Measurements from ENCODE around the gene GRB10. TPM values are rescaled to one million over a fixed set of nuclear protein-coding genes. Genes with fewer than 3 reads are reported as not detected.

Gene GRB10
- total RNA-seq, 1 donor from 2014 or later, result 51.8 TPM

DNA sequence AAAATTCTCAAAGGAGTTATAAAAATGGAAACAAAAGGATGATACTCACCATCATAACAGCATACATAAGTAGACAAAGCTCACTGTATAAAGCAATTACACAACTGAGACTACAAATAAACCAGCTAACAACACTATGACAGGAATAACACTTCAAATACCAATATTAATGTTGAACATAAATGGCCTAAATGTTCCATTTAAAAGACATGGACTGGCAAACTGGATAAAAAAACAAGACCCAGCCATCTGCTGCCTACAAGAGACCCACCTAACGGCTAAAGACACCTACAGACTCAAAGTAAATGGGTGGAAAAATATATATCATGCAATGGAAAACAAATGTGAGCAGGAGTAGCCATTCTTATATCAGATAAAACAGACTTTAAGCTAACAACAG is 148.3 kb downstream of the GRB10 start:
- intact Hi-C loops (cut with DNase I), result no loop called here
- no peak for DNase-seq (ENCODE audit: low spot score)

DNA sequence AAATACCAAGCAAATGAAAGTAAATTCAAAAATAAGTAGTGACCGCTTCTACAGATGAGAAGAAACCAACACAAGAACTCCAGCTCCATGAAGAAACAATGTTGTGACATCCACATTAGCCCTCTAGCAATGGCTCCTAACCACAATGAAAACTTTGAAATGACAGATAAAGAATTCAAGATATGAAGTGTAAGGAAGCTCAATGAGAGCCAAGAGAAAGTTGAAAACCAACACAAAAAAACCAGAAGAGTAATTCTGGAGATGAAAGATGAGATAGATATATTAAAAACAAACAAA is 149.3 kb downstream of the GRB10 start:
- intact Hi-C loops (cut with DNase I), result no loop called here
- DNase-seq (ENCODE audit: low spot score), result no peak

GRCh38 chr7:50632561-50633413 is 149.9 kb downstream of the GRB10 start:
- intact Hi-C loops (cut with DNase I), result no loop called here
- DNase-seq (ENCODE audit: low spot score), result no peak

- no peak for DNase-seq (ENCODE audit: low spot score)
- intact Hi-C loops (cut with DNase I), result no loop called here
These were observed 151.1 kb downstream of the GRB10 start for GRCh38 chr7:50631639-50632038.

DNA sequence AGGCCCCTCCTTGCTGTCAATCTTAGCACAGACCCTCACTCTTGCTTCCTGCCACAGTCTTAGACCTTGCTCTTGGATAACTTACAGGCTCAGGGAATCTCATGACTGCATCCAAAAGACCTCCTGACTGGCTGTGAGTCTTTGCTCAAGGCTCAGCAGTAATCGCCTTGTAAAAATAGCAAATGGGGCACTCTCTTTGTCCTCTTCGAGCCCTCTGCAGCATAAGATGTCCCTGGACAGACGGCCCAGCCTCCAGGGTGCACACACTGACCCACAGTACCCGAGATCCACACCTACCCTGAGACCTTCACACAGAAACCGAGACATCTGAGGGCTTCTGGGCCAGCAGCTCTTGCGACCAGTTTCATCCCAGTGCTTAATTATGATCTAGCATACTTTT is 151.6 kb downstream of the GRB10 start:
- intact Hi-C loops (cut with DNase I), result no loop called here
- DNase-seq (ENCODE audit: low spot score), result no peak

GRCh38 chr7:50629238-50629901 is 153.3 kb downstream of the GRB10 start:
- intact Hi-C loops (cut with DNase I), result loop anchor here (10.0 kb wide), 1 partner anchor 515 kb away; no protein-coding TSS in a partner anchor
- DNase-seq (ENCODE audit: low spot score), result no peak

GRCh38 chr7:50628434-50629084 is 154.1 kb downstream of the GRB10 start:
- DNase-seq (ENCODE audit: low spot score), result no peak
- intact Hi-C loops (cut with DNase I), result loop anchor here (10.0 kb wide), 1 partner anchor 516 kb away; no protein-coding TSS in a partner anchor

GRCh38 chr7:50627824-50628361 is 154.8 kb downstream of the GRB10 start:
- intact Hi-C loops (cut with DNase I), result loop anchor here (10.0 kb wide), 1 partner anchor 517 kb away; no protein-coding TSS in a partner anchor
- no peak for DNase-seq (ENCODE audit: low spot score)

DNA sequence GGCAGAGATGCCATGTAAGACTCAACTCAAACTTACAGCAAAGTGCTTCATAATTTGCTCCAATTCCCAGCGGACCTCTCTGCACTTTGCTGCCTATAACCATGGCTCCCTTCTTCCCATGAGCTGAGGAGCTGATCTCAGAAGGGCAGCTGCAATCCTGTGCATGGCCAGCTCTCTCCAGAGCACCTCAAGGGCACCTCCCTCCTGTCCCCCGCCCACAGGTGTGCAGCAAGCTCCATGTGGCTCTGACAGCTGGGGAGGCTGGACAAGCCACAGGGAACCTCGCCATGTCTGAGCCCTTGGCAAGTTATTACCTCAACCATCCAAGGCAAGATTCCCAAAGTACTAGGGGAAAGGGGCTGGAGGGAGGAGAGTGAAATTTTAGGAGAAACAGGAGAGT is 156.4 kb downstream of the GRB10 start:
- DNase-seq (ENCODE audit: low spot score), result peak; percentile 50
- intact Hi-C loops (cut with DNase I), result loop anchor here (10.0 kb wide), 1 partner anchor 519 kb away; no protein-coding TSS in a partner anchor

- no peak for DNase-seq (ENCODE audit: low spot score)
- intact Hi-C loops (cut with DNase I), result loop anchor here (10.0 kb wide), 1 partner anchor 519 kb away; no protein-coding TSS in a partner anchor
These were observed 157.3 kb downstream of the GRB10 start for GRCh38 chr7:50625360-50625759.

DNA sequence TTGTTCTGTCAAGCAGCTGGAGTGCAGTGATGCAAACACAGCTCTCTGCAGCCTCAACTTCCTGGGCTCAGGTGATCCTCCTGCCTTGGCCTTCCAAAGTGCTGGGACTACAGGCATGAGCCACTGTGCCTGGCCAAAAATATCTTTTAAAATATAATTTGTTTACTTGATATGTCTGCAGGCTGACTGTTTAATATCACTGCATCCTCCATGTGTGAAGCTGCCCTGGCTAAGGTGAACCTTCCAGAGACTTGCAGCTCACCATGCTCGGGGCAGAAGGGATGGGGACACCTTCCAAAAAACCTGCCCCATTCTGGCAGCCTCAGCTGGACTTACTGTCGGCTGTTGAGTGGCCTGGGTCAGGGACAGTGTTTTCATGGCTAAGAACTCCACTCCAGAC is 159.9 kb downstream of the GRB10 start:
- intact Hi-C loops (cut with DNase I), result loop anchor here (10.0 kb wide), 1 partner anchor 522 kb away; no protein-coding TSS in a partner anchor
- DNase-seq (ENCODE audit: low spot score), result no peak

- intact Hi-C loops (cut with DNase I), result loop anchor here (10.0 kb wide), 1 partner anchor 523 kb away; no protein-coding TSS in a partner anchor
- DNase-seq (ENCODE audit: low spot score), result no peak
These were observed 160.7 kb downstream of the GRB10 start for GRCh38 chr7:50621973-50622490.

- intact Hi-C loops (cut with DNase I), result loop anchor here (10.0 kb wide), 1 partner anchor 524 kb away; no protein-coding TSS in a partner anchor
- no peak for DNase-seq (ENCODE audit: low spot score)
These were observed 161.5 kb downstream of the GRB10 start for GRCh38 chr7:50621206-50621605.

DNA sequence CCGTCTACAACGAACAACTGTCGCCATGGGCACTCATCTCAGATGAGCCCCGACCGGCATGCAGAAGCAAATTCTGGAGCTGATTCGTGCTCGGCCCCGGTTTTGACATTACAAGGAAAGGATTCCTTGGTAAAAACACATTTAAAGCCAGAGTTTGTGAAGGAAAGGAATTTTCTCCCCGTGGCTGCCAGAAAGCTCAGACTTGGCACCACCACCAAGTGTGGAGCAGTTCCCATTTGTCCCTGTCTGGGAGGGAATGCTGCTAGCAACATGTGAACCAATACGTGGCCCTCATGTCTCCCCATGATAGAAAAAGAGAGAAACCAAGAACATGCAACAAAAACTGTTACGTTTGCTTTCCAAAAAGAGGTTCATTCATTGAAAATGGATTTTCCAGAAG is 162.3 kb downstream of the GRB10 start:
- DNase-seq (ENCODE audit: low spot score), result no peak
- intact Hi-C loops (cut with DNase I), result loop anchor here (10.0 kb wide), 1 partner anchor 524 kb away; no protein-coding TSS in a partner anchor

DNA sequence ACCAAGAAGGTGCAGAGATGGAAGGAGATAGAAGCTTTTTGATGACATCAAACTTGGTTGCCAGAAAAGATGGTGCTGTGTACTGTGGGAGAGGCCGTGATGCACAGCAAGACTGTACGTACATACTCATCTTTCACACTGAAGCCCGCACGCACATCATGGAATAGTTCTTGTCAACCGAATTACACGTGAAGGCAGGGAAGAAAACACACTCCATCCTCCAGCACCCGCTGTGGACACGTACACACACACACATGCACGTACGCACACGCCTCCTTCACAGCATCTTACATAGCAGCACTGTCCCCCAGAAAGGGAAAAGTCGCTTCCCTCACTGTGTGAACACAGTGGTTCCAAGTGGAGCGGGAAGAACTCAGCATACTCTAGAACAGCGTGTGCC is 163.0 kb downstream of the GRB10 start:
- intact Hi-C loops (cut with DNase I), result loop anchor here (5.0 to 10.0 kb wide), 2 partner anchors 53 to 525 kb away; no protein-coding TSS in a partner anchor
- DNase-seq (ENCODE audit: low spot score), result no peak

DNA sequence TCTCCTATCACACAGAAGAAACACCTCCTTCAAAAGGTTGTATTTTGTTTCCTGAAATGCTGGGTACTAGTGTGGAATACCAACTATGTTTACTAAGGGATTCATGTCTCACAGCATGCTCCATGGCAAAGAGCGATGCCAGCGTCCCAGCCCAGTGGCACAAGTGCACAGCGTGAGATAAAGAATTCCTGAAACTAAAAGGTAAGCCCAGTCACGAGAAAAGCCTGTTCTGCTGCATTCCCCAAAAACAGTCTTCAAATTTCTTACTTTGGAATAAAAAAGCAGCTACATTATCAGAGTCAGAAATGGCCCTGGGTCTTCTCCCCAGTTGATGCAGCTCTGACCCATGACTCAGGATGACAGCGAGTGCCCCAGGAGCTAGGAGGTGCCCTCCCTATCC is 164.4 kb downstream of the GRB10 start:
- intact Hi-C loops (cut with DNase I), result loop anchor here (5.0 kb wide), 1 partner anchor 54 kb away; no protein-coding TSS in a partner anchor
- DNase-seq (ENCODE audit: low spot score), result no peak

DNA sequence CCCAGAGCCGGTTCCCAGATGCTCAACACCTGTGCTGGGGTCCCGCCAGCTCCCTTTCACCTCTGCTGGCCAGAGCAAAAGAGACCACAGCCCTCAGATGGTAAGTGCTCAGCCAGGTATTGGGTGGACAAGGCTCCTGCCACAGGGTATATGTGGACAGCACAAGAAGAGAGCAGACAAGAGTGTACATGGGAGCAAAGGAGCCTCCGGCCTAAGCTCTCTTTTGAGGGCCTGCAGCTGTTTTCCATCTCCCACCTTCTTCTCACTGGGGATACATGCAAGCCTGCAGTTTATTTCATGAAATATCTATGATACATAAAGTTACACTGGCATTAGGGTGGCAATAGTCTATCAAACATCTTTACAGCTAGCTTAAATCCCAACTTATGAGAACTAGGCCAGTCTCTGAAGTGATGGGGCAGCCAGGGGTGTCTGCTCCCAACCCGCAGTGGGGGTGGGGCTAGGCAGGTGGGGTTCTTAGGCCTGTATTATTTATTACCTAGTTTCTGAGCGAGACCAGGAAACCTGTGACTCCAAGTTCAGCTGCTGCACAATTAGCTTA is 167.1 kb downstream of the GRB10 start:
- intact Hi-C loops (cut with DNase I), result loop anchor here (5.0 kb wide), 1 partner anchor 57 kb away; no protein-coding TSS in a partner anchor
- no peak for DNase-seq (ENCODE audit: low spot score)

GRCh38 chr7:50614721-50615518 is 167.8 kb downstream of the GRB10 start:
- intact Hi-C loops (cut with DNase I), result loop anchor here (5.0 kb wide), 1 partner anchor 57 kb away; no protein-coding TSS in a partner anchor
- no peak for DNase-seq (ENCODE audit: low spot score)

All from cardiac septum (tissue), 1 donor.